ENCODE data around the gene RHOU. TPM values are rescaled to one million over a fixed set of nuclear protein-coding genes. Genes with fewer than 3 reads are reported as not detected.
A peak's percentile ranks its signal among the peaks of the same experiment; 100 is the strongest.

The RHOU gene
- total RNA-seq, 1 donor from 2014 or later = 20.1 TPM

GRCh38 chr1:228737601-228738041 is 2.3 kb downstream of the RHOU start:
- Mint-ChIP-seq H3K4me1 (peaks cover 37% of the 10 kb centered on the region), H3K27me3 (ENCODE audit: low read depth) (peaks cover 30% of the 10 kb centered on the region), H3K9me3 (no peaks in the 10 kb centered on the region), H3K36me3 (ENCODE audit: low read depth) (peaks cover 13% of the 10 kb centered on the region), H3K27ac (ENCODE audit: unreplicated experiment) (no peak overlapping the region), H3K4me3 (peak overlapping the region; percentile 92)
- DNase-seq (ENCODE audit: low read depth, low spot score) = no peak
- TF ChIP-seq, protein P1, sequence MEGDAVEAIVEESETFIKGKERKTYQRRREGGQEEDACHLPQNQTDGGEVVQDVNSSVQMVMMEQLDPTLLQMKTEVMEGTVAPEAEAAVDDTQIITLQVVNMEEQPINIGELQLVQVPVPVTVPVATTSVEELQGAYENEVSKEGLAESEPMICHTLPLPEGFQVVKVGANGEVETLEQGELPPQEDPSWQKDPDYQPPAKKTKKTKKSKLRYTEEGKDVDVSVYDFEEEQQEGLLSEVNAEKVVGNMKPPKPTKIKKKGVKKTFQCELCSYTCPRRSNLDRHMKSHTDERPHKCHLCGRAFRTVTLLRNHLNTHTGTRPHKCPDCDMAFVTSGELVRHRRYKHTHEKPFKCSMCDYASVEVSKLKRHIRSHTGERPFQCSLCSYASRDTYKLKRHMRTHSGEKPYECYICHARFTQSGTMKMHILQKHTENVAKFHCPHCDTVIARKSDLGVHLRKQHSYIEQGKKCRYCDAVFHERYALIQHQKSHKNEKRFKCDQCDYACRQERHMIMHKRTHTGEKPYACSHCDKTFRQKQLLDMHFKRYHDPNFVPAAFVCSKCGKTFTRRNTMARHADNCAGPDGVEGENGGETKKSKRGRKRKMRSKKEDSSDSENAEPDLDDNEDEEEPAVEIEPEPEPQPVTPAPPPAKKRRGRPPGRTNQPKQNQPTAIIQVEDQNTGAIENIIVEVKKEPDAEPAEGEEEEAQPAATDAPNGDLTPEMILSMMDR (conservative IDR thresholded peaks at IDR 0.05) = no peak

- H3K9me3 Mint-ChIP-seq = no peaks in the 10 kb centered on the region
- peak overlapping the region; percentile 1 for H3K4me3 Mint-ChIP-seq
- TF ChIP-seq, protein P1 (conservative IDR thresholded peaks at IDR 0.05) = no peak
- peaks cover 38% of the 10 kb centered on the region for H3K4me1 Mint-ChIP-seq
- DNase-seq (ENCODE audit: low read depth, low spot score) = no peak
- no peak overlapping the region for H3K27ac Mint-ChIP-seq (ENCODE audit: unreplicated experiment)
- H3K27me3 Mint-ChIP-seq (ENCODE audit: low read depth) = peaks cover 13% of the 10 kb centered on the region
- peaks cover 23% of the 10 kb centered on the region for H3K36me3 Mint-ChIP-seq (ENCODE audit: low read depth)
These were observed 4.5 kb downstream of the RHOU start for GRCh38 chr1:228739826-228740225.

GRCh38 chr1:228740543-228741317 is 5.5 kb downstream of the RHOU start:
- Mint-ChIP-seq H3K27ac (ENCODE audit: unreplicated experiment) (no peak overlapping the region), H3K4me1 (peaks cover 38% of the 10 kb centered on the region), H3K4me3 (peak overlapping the region; percentile 20), H3K9me3 (no peaks in the 10 kb centered on the region), H3K36me3 (ENCODE audit: low read depth) (peaks cover 23% of the 10 kb centered on the region), H3K27me3 (ENCODE audit: low read depth) (peaks cover 13% of the 10 kb centered on the region)
- TF ChIP-seq, protein P1 (conservative IDR thresholded peaks at IDR 0.05) = no peak
- DNase-seq (ENCODE audit: low read depth, low spot score) = no peak

DNA sequence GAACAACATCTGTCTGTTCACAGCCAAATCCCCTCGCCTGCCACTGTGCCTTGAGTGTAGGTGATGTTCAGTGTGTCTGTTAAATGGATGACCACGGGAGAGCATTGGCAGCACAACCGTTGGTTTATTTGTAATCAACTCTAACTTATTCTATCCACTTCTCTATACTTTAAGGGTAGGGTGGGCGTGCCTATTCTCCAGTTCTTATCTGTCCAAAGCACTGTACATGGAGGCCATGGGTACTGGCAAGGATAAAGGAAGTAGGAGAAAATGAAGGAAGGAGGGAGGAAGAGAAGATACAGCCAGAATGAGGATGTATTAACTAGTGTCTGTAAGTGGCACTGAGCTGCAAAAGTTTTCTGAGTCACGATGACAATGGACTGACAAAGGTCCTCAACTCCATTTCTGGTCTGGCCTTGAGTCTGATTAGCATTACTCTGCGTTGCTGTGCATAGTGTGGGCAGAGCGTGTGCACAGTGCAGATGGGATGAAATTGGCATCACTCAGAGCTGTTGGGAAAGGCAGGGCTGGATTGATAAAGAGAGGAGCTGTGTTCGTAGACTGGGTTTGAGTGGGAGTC is 7.1 kb downstream of the RHOU start:
- H3K4me1 Mint-ChIP-seq = peaks cover 29% of the 10 kb centered on the region
- no peaks in the 10 kb centered on the region for H3K9me3 Mint-ChIP-seq
- TF ChIP-seq, protein P1 (conservative IDR thresholded peaks at IDR 0.05) = no peak
- peaks cover 28% of the 10 kb centered on the region for H3K36me3 Mint-ChIP-seq (ENCODE audit: low read depth)
- peaks cover 5% of the 10 kb centered on the region for H3K27me3 Mint-ChIP-seq (ENCODE audit: low read depth)
- H3K4me3 Mint-ChIP-seq = no peak overlapping the region
- no peak overlapping the region for H3K27ac Mint-ChIP-seq (ENCODE audit: unreplicated experiment)
- no peak for DNase-seq (ENCODE audit: low read depth, low spot score)

GRCh38 chr1:228743405-228743804 is 8.1 kb downstream of the RHOU start:
- H3K9me3 Mint-ChIP-seq = no peaks in the 10 kb centered on the region
- no peak overlapping the region for H3K27ac Mint-ChIP-seq (ENCODE audit: unreplicated experiment)
- H3K4me1 Mint-ChIP-seq = peaks cover 19% of the 10 kb centered on the region
- no peak overlapping the region for H3K4me3 Mint-ChIP-seq
- TF ChIP-seq, protein P1 (conservative IDR thresholded peaks at IDR 0.05) = no peak
- peaks cover 27% of the 10 kb centered on the region for H3K36me3 Mint-ChIP-seq (ENCODE audit: low read depth)
- H3K27me3 Mint-ChIP-seq (ENCODE audit: low read depth) = no peaks in the 10 kb centered on the region
- DNase-seq (ENCODE audit: low read depth, low spot score) = no peak

Data from neural crest cell (in vitro differentiated cells).